GM12873 (cell line): ENCODE data around the gene PRKD3.

Experiments used
- CTCF ChIP-seq: IDR thresholded peaks from 2 replicates; pipeline ENCODE4 v1.5.1; 2012; ENCODE audit warnings: low read depth, mild to moderate bottlenecking, moderate library complexity, low read length, control low read depth; ENCODE audit not compliant: insufficient read depth; ENCODE audit errors: missing control alignments

Gene PRKD3

GRCh38 chr2:37342591-37343220 is 18.1 kb upstream of the PRKD3 start:
- TF ChIP-seq CTCF: no peak

DNA sequence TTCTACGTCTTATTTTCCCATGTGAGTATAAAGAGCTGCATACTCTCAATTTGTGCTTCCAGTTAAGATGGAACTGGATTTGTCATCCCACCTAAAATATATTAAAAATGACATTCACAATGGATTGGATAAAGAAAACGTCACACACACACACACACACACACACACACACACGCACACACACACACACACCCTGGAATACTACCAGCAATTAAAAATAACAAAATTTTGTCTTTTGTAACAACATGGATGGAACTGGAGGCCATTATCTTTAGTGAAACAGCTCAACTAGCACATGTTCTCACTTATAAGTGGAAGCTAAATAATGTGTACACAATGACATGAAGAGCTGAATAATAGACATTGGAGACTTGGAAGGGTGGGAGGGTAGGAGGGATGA is 16.0 kb upstream of the PRKD3 start:
- TF ChIP-seq CTCF: no peak

DNA sequence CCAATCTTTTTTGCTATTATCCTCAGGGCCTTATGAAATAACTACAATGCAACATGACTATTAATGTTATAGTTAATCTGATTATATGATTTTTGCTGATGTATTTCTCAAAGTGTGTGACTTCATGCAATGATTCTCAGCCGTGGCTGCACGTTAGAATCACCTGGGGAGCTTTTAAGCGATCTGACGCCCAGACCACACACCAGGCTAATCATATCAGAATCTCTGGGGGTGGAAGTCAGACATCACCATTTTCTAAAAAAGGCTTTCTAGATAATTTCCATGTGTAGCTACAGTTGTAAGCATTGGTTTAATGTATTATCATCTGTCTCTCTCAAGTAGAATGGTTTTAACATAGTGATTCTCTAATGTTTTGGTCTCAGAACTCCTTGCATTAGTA is 14.3 kb upstream of the PRKD3 start:
- no peak for TF ChIP-seq CTCF

DNA sequence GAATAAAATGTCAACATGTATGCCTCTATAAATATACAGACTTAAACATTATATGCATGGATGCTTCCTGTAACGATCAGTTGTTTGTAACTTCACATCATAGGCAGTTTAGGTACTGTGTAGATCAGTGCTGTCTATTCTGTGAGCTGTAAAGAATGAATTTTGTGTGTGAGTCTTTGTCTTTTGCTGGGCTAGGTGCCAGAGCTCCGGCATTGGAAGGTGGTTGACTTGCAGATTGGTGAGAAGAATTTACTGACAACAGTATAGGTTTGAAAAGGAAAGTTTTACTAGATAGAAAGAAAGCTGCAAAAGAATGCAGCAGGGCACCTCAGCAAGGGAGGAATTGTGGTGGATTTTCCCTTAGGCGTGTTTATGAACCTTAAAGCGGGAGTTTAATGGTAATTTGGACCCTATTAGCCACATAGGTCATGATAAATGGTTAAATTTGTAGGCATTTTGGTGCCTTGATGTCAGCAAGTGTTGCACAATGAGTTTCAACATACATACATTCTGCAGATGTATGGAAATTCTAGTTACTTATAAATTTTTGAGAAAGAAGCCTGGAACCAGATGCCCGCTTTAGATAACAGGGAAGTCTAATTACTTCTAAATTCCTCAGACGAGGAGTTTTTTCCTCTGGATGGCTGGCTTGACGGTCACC is 13.1 kb upstream of the PRKD3 start:
- TF ChIP-seq CTCF: no peak

DNA sequence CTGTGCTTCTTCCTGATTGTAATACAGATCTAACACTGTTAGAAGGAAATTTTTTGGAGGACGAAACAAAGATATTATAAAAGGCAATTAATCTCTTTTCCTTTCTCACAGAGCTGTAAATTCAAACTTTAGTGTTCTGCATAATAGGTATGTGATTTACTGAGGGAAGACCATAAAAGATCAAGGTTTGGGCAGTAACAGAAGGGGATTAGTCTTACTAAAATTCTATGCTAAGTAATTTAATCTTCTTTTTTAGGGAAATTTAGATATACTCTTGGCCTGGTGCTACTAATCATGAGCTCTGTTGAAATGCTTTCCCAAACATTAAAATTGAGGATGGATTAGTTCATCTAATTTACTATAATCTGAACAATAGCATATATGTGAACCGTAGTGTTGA is 11.0 kb upstream of the PRKD3 start:
- no peak for TF ChIP-seq CTCF

- TF ChIP-seq CTCF: no peak
Measured at GRCh38 chr2:37333256-37333655, 8.6 kb upstream of the PRKD3 start.

DNA sequence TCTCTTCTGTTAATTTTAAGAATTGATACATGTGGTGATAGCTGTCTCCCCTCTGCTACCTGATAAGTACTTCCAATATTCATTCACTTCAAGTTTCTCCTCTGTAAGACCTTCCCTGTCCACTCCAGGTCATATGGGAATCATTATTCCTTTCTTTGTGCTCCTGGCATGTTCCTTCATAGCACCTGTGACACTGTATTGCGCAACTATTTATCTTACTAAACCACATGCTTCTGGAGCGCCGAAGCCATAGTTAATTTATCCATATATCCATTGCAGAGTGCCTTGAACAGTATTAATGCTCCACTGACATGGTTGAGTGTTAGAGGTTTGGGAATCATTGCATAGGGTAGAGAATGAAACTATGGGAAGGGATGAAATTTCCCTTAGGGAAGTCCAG is 7.9 kb upstream of the PRKD3 start:
- no peak for TF ChIP-seq CTCF
